Measurements from ENCODE around the gene GALNT1.

DNA sequence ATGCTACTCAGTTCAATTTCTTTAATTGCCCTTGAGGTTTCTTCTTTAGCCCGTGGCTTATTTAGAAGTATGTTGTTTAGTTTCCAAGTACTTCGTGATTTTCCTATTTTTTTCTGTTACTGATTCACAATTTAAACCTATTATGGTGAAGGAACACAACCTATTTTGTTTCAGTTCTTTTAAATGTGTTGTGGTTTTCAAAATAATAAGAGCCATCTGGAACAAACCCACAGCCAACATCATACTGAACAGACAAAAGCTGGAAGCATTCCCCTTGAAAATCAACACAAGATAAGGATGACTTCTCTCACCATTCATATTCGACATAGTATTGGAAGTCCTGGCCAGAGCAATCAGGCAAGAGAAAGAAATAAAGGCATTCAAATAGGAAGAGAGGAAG, 155.2 kb downstream of the GALNT1 start:
- TF ChIP-seq, protein P1, sequence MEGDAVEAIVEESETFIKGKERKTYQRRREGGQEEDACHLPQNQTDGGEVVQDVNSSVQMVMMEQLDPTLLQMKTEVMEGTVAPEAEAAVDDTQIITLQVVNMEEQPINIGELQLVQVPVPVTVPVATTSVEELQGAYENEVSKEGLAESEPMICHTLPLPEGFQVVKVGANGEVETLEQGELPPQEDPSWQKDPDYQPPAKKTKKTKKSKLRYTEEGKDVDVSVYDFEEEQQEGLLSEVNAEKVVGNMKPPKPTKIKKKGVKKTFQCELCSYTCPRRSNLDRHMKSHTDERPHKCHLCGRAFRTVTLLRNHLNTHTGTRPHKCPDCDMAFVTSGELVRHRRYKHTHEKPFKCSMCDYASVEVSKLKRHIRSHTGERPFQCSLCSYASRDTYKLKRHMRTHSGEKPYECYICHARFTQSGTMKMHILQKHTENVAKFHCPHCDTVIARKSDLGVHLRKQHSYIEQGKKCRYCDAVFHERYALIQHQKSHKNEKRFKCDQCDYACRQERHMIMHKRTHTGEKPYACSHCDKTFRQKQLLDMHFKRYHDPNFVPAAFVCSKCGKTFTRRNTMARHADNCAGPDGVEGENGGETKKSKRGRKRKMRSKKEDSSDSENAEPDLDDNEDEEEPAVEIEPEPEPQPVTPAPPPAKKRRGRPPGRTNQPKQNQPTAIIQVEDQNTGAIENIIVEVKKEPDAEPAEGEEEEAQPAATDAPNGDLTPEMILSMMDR (IDR thresholded peaks at IDR 0.05) = no peak
- TF ChIP-seq POLR2A (IDR thresholded peaks at IDR 0.05) = no peak

Data from esophagus squamous epithelium (tissue), 4 donors.